Measurements from ENCODE around the gene EXOC6B. TPM values are rescaled to one million over a fixed set of nuclear protein-coding genes. Genes with fewer than 3 reads are reported as not detected.

The EXOC6B gene
- total RNA-seq, 1 experiment from 2014 or later, result 39.5 TPM

GRCh38 chr2:72797740-72798139, 28.1 kb downstream of the EXOC6B start:
- DNase-seq (ENCODE audit: low spot score), result no peak
- in situ Hi-C loops (cut with HindIII; ENCODE audit: low sequenced_read_pairs), result no loop called here

- no peak for DNase-seq (ENCODE audit: low spot score)
- in situ Hi-C loops (cut with HindIII; ENCODE audit: low sequenced_read_pairs), result no loop called here
Measured at GRCh38 chr2:72796766-72797165, 29.1 kb downstream of the EXOC6B start.

- DNase-seq (ENCODE audit: low spot score), result no peak
- in situ Hi-C loops (cut with HindIII; ENCODE audit: low sequenced_read_pairs), result no loop called here
Measured at GRCh38 chr2:72794572-72794971, 31.3 kb downstream of the EXOC6B start.

- DNase-seq (ENCODE audit: low spot score), result no peak
Measured at GRCh38 chr2:72793798-72794440, 31.9 kb downstream of the EXOC6B start.

GRCh38 chr2:72789241-72789640, 36.6 kb downstream of the EXOC6B start:
- in situ Hi-C loops (cut with HindIII; ENCODE audit: low sequenced_read_pairs), result no loop called here

More at GRCh38 chr2:72793798-72794440, 31.9 kb downstream of the EXOC6B start:
- in situ Hi-C loops (cut with HindIII; ENCODE audit: low sequenced_read_pairs), result no loop called here

GRCh38 chr2:72788756-72789155, 37.1 kb downstream of the EXOC6B start:
- DNase-seq (ENCODE audit: low spot score), result no peak
- in situ Hi-C loops (cut with HindIII; ENCODE audit: low sequenced_read_pairs), result no loop called here

More at GRCh38 chr2:72789241-72789640, 36.6 kb downstream of the EXOC6B start:
- no peak for DNase-seq (ENCODE audit: low spot score)

GRCh38 chr2:72785517-72785916, 40.3 kb downstream of the EXOC6B start:
- in situ Hi-C loops (cut with HindIII; ENCODE audit: low sequenced_read_pairs), result no loop called here

GRCh38 chr2:72782520-72782919, 43.3 kb downstream of the EXOC6B start:
- no peak for DNase-seq (ENCODE audit: low spot score)
- in situ Hi-C loops (cut with HindIII; ENCODE audit: low sequenced_read_pairs), result no loop called here

More at GRCh38 chr2:72785517-72785916, 40.3 kb downstream of the EXOC6B start:
- DNase-seq (ENCODE audit: low spot score), result no peak

- DNase-seq (ENCODE audit: low spot score), result peak; percentile 36
- in situ Hi-C loops (cut with HindIII; ENCODE audit: low sequenced_read_pairs), result no loop called here
Measured at GRCh38 chr2:72781480-72781879, 44.4 kb downstream of the EXOC6B start.

- peak; percentile 59 for DNase-seq (ENCODE audit: low spot score)
Measured at GRCh38 chr2:72780477-72780876, 45.4 kb downstream of the EXOC6B start.

GRCh38 chr2:72779495-72779894, 46.3 kb downstream of the EXOC6B start:
- in situ Hi-C loops (cut with HindIII; ENCODE audit: low sequenced_read_pairs), result no loop called here

More at GRCh38 chr2:72780477-72780876, 45.4 kb downstream of the EXOC6B start:
- in situ Hi-C loops (cut with HindIII; ENCODE audit: low sequenced_read_pairs), result no loop called here

GRCh38 chr2:72778410-72778809, 47.4 kb downstream of the EXOC6B start:
- DNase-seq (ENCODE audit: low spot score), result no peak
- in situ Hi-C loops (cut with HindIII; ENCODE audit: low sequenced_read_pairs), result no loop called here

More at GRCh38 chr2:72779495-72779894, 46.3 kb downstream of the EXOC6B start:
- no peak for DNase-seq (ENCODE audit: low spot score)

GRCh38 chr2:72770879-72771461, 54.9 kb downstream of the EXOC6B start:
- DNase-seq (ENCODE audit: low spot score), result peak; percentile 89

GRCh38 chr2:72765997-72766609, 59.7 kb downstream of the EXOC6B start:
- DNase-seq (ENCODE audit: low spot score), result no peak
- in situ Hi-C loops (cut with HindIII; ENCODE audit: low sequenced_read_pairs), result no loop called here

More at GRCh38 chr2:72770879-72771461, 54.9 kb downstream of the EXOC6B start:
- in situ Hi-C loops (cut with HindIII; ENCODE audit: low sequenced_read_pairs), result no loop called here

GRCh38 chr2:72762276-72762675, 63.6 kb downstream of the EXOC6B start:
- DNase-seq (ENCODE audit: low spot score), result no peak
- in situ Hi-C loops (cut with HindIII; ENCODE audit: low sequenced_read_pairs), result no loop called here

GRCh38 chr2:72759755-72760154, 66.1 kb downstream of the EXOC6B start:
- in situ Hi-C loops (cut with HindIII; ENCODE audit: low sequenced_read_pairs), result no loop called here
- DNase-seq (ENCODE audit: low spot score), result no peak

- peak; percentile 67 for DNase-seq (ENCODE audit: low spot score)
- in situ Hi-C loops (cut with HindIII; ENCODE audit: low sequenced_read_pairs), result no loop called here
Measured at GRCh38 chr2:72757177-72757775, 68.6 kb downstream of the EXOC6B start.

- no peak for DNase-seq (ENCODE audit: low spot score)
- in situ Hi-C loops (cut with HindIII; ENCODE audit: low sequenced_read_pairs), result no loop called here
Measured at GRCh38 chr2:72755647-72756423, 70.0 kb downstream of the EXOC6B start.

GRCh38 chr2:72754628-72755320, 71.1 kb downstream of the EXOC6B start:
- in situ Hi-C loops (cut with HindIII; ENCODE audit: low sequenced_read_pairs), result no loop called here
- DNase-seq (ENCODE audit: low spot score), result no peak

All from G401 (cell line).